GM12878 (cell line): ENCODE results near the gene ACCS. TPM values are rescaled to one million over a fixed set of nuclear protein-coding genes. Genes with fewer than 3 reads are reported as not detected.

Experiments used
- ATAC-seq: fragments of 200-7000 bp; cut with Tn5 transposase; 3 replicates; pipeline ENCODE4 v1.9.1; 2020; ENCODE audit warnings: mild to moderate bottlenecking, moderate library complexity
- BruUV-seq: library from RNA; stranded (reverse); fragments of 400-500 nt; replicated peaks from 2 replicates; lab custom pipeline; 2021; lab: Mats Ljungman, UMichigan
- CTCF ChIA-PET: fragments of 300-600 bp; sonication (Branson Sonifier 250); formaldehyde crosslinking; extraction: SDS; loops from one replicate; lab custom pipeline; 2021; ENCODE audit warnings: inconsistent platforms; lab: Yijun Ruan, JAX
- POLR2A ChIA-PET: fragments of 350-600 bp; formaldehyde crosslinking; extraction: SDS; loops from one replicate; lab custom pipeline; 2021; ENCODE audit warnings: inconsistent platforms; lab: Charles Lee
- RAD21 ChIA-PET: fragments of 300-600 bp; sonication (Branson Sonifier 250); formaldehyde crosslinking; loops from one replicate; lab custom pipeline; 2023; ENCODE audit warnings: antibody characterized with exemption; ENCODE audit not compliant: unreplicated experiment; lab: Charles Lee
- SMC1A ChIA-PET: fragments of 300-600 bp; sonication (Branson Sonifier 250); formaldehyde crosslinking; loops from one replicate; lab custom pipeline; 2023; ENCODE audit not compliant: unreplicated experiment, uncharacterized antibody; lab: Charles Lee
- DNase-seq: peaks from one replicate; pipeline ENCODE4 v3.0.0-alpha.2; 2011; ENCODE audit warnings: low read depth, low spot score
- FAIRE-seq: peaks from 3 replicates; lab custom pipeline; 2011; peaks lifted over from hg19 to GRCh38; lab: Jason Lieb, UNC
- H2AFZ ChIP-seq: 2 replicates; pipeline ENCODE4 v1.6.0; 2011; ENCODE audit warnings: low read depth, low read length, control low read depth; ENCODE audit not compliant: control insufficient read depth
- H3K27ac ChIP-seq: 2 replicates; pipeline ENCODE4 v1.5.1; 2011; ENCODE audit warnings: control low read depth; ENCODE audit not compliant: control insufficient read depth, insufficient read depth
- H3K27me3 ChIP-seq, 2 experiments: replicated peaks in 1 of 2; 2 replicates each; pipeline versions ENCODE4 v1.6.0 to v1.6.1; 2011; ENCODE audit warnings: low read length in 1 of 2; ENCODE audit not compliant: control insufficient read depth in 2 of 2, insufficient read depth in 2 of 2
- H3K36me3 ChIP-seq, 2 experiments: 2 replicates each; pipeline ENCODE4 v1.5.1; 2011; ENCODE audit warnings: low read length in 1 of 2; ENCODE audit not compliant: control insufficient read depth in 2 of 2, insufficient read depth in 2 of 2
- H3K4me1 ChIP-seq: 2 replicates; pipeline ENCODE4 v1.6.1; 2011; ENCODE audit warnings: mild to moderate bottlenecking, low read length, moderate library complexity, mixed read lengths; ENCODE audit not compliant: control insufficient read depth, insufficient read depth
- H3K4me2 ChIP-seq: 2 replicates; pipeline ENCODE4 v1.6.0; 2011; ENCODE audit warnings: control low read depth; ENCODE audit not compliant: control insufficient read depth, insufficient read depth
- H3K4me3 ChIP-seq: fragments of 200-600 bp; sonication (generic); 2 replicates; pipeline ENCODE4 v1.5.1; 2016
- H3K79me2 ChIP-seq: 2 replicates; pipeline ENCODE4 v1.6.0; 2011; ENCODE audit warnings: low read length; ENCODE audit not compliant: control insufficient read depth, insufficient read depth
- H3K9ac ChIP-seq: 2 replicates; pipeline ENCODE4 v1.8.0; 2011; ENCODE audit warnings: low read length, control low read depth, mixed read lengths; ENCODE audit not compliant: control insufficient read depth, insufficient read depth
- H3K9me3 ChIP-seq: replicated peaks from 3 replicates; pipeline ENCODE4 v1.5.1; 2011; ENCODE audit warnings: mild to moderate bottlenecking, low read length; ENCODE audit not compliant: control insufficient read depth, insufficient read depth
- H4K20me1 ChIP-seq: 2 replicates; pipeline ENCODE4 v1.6.0; 2011; ENCODE audit not compliant: control insufficient read depth, insufficient read depth
- EZH2 ChIP-seq: IDR thresholded peaks from 2 replicates; pipeline ENCODE4 v1.6.1; 2012; ENCODE audit warnings: low read depth, mild to moderate bottlenecking, control low read depth, inconsistent platforms, low read length, borderline replicate concordance; ENCODE audit not compliant: control insufficient read depth
- GABPA ChIP-seq: IDR thresholded peaks from 2 replicates; pipeline ENCODE4 v1.6.1; 2014; ENCODE audit warnings: antibody characterized with exemption, low read depth, mild to moderate bottlenecking, inconsistent platforms
- LARP7 ChIP-seq: fragments of 450-650 bp; IDR thresholded peaks from 2 replicates; pipeline ENCODE4 v1.6.1; 2017; ENCODE audit warnings: mild to moderate bottlenecking
- RBBP5 ChIP-seq: fragments of 200-600 bp; sonication (generic); conservative IDR thresholded peaks from 2 replicates; pipeline ENCODE4 v1.6.1; 2016
- WGBS: methylation state at CpG from one replicate; pipeline ENCODE4 v1.1.6; 2016; ENCODE audit warnings: low lambda C conversion rate; ENCODE audit not compliant: insufficient replicate concordance, insufficient coverage; ENCODE audit errors: missing lambda C conversion rate; 5-methylcytosine and 5-hydroxymethylcytosine counted together
- in situ Hi-C: fragments of 300-500 bp; cut with MboI; formaldehyde crosslinking; loops from 9 replicates; pipeline ENCODE4 v1.14.3; 2018; ENCODE audit warnings: mixed read lengths
- intact Hi-C: fragments of 100-400 bp; cut with micrococcal nuclease; formaldehyde crosslinking; loops from one replicate; pipeline ENCODE4 v1.14.2; 2022; ENCODE audit not compliant: unreplicated experiment
- polyA plus RNA-seq, 11 experiments: library from polyadenylated mRNA; depleted of rRNA in 4 of 11; unstranded in 6 of 11; stranded (reverse) in 5 of 11; fragments of >200 nt; fragmentation: Nextera tagmentation in 4 of 11; fragmentation: Illumina TruSeq in 1 of 11; extraction: Ambion mirVana in 4 of 11; extraction: Trizol in 1 of 11; gene quantifications; 1 replicate in 1 of 11; 2 replicates in 10 of 11; pipeline versions ENCODE4 v1.2.1 to v1.2.3, GENCODE V29; 2011 to 2016; ENCODE audit warnings: inconsistent platforms in 2 of 11, missing spikeins in 2 of 11, low read depth in 1 of 11
- total RNA-seq, 4 experiments: library from RNA; depleted of rRNA in 3 of 4; stranded (reverse); fragments of >200 nt in 3 of 4; fragmentation: Illumina TruSeq in 1 of 4; extraction: Trizol in 1 of 4; gene quantifications; 2 replicates each; pipeline versions ENCODE4 v1.2.1 to v1.2.3, GENCODE V29; 2013 to 2021
- TF ChIP-seq, protein P1 (sequence below): fragments of 450-650 bp; IDR thresholded peaks from 2 replicates; pipeline ENCODE4 v1.6.1; 2016; ENCODE audit warnings: mild to moderate bottlenecking
- TF ChIP-seq, protein P2 (sequence below): fragments of 450-650 bp; formaldehyde crosslinking; IDR thresholded peaks from 2 replicates; pipeline ENCODE4 v1.4.0; 2020; ENCODE audit warnings: mild to moderate bottlenecking, moderate library complexity

The ACCS gene
- total and polyA plus RNA-seq, 10 of the 15 experiments (the other 5 are each of a cell fraction or from before 2014, with no cell fraction given): 4.8 to 35.9 (median 17.0) TPM

DNA sequence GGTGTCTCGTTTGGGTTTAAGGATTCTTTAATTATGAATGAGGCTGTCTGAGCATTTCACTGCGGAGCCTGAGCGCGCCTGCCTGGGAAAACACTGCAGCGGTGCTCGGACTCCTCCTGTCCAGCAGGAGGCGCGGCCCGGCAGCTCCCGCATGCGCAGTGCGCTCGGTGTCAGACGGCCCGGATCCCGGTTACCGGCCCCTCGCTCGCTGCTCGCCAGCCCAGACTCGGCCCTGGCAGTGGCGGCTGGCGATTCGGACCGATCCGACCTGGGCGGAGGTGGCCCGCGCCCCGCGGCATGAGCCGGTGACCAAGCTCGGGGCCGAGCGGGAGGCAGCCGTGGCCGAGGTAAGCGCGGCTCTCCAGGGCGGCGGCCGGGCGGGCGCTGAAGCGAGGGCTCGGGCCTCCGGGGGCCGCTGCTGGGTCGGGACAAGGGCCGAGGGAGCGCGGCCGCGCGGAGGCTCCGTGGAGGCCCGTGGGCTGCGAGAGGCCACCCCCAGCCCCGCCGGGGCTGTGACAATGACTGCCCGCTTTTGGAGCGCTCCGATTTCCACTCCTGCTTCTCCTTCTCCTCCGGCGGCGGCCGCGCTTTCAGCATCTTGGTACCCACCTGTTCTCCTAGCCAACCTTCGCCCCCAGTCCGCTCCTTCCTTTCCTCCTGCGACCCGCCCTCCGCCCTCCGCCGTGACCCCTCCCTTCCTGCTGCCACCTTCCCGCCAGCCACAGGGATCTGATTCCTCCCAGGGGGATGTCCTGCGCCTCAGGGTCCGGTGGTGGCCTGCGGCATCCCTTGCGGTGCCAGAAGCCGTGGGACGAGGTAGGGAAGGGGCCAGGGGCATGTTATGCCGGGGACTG lies 29.7 kb downstream of the ACCS start, which contains the start of gene EXT2 (continued):
- TF ChIP-seq, protein P1, sequence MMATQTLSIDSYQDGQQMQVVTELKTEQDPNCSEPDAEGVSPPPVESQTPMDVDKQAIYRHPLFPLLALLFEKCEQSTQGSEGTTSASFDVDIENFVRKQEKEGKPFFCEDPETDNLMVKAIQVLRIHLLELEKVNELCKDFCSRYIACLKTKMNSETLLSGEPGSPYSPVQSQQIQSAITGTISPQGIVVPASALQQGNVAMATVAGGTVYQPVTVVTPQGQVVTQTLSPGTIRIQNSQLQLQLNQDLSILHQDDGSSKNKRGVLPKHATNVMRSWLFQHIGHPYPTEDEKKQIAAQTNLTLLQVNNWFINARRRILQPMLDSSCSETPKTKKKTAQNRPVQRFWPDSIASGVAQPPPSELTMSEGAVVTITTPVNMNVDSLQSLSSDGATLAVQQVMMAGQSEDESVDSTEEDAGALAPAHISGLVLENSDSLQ: no peak
- no peak for TF ChIP-seq EZH2

DNA sequence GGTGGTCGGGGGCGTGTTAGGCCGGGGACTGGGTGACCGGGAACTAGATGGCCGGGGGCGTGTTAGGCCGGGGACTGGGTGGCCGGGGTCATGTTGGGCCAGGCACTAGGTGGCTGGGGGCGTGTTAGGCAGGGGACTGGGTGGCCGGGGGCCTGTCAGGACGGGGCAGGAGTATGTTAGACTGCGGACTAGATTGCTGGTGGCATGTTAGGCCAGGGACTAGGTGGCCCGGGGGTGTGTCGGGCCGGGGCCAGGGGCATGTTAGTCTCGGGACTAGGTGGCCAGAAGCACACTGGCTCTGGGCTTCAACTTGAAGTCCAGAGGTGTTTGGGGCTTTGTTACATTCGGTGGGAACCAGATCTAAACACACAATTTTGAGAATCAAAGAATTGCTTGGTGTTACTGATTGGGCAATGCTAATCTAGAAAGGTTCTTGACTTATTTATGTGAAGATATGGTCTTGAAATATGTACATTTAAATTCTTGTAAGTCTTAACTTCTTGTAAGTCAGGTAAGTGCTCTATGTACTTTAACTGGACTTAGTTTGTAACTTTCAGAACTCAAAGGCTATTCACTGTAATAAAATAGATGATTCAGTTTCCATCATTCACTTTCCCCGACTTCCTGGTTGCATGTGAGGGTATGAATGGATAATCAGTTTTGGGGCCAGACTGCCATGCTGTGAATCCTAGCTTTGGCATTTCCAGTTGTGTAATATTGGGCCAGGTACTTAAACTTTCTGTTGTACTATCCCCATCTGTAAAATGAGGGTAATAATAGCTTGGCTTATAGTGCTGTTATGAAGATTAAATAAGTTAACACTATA lies 30.5 kb downstream of the ACCS start:
- POLR2A ChIA-PET: no interaction called here
- no peaks in the 10 kb centered on the region for H3K9me3 ChIP-seq
- H3K36me3 ChIP-seq: no peaks in the 10 kb centered on the region
- ATAC-seq: peak; percentile 37
- intact Hi-C loops: loop anchor here (10.0 kb wide), 1 partner anchor 528 kb away; no protein-coding TSS in a partner anchor
- CTCF ChIA-PET: interaction anchor here (1.4 kb wide), 1 partner anchor 30 kb away, joined by 3 read pairs; the partner anchor contains the start of gene ACCS
- H3K27ac ChIP-seq: no peak overlapping the region
- RAD21 ChIA-PET: interaction anchor here (1.6 kb wide), 1 partner anchor 24 kb away, joined by 3 read pairs; no protein-coding TSS in a partner anchor
- WGBS: 50% methylated on average over 13 of the region's 18 CpGs
- no peak for DNase-seq
- FAIRE-seq: no peak
- H2AFZ ChIP-seq: peak overlapping the region; percentile 78
- BruUV-seq: no TSS peak
- H3K79me2 ChIP-seq: no peaks in the 10 kb centered on the region; the same call in none of the 2 replicates
- H3K4me2 ChIP-seq: peak overlapping the region; percentile 90
- H3K9ac ChIP-seq: peak overlapping the region; percentile 65
- no peaks in the 10 kb centered on the region; a peak in 1 of 4 replicates for H3K27me3 ChIP-seq
- no peaks in the 10 kb centered on the region; the same call in 1 of the 2 replicates for H3K4me1 ChIP-seq
- no peaks in the 10 kb centered on the region for H4K20me1 ChIP-seq
- in situ Hi-C loops: no loop called here
- H3K4me3 ChIP-seq: peak overlapping the region; percentile 85
- SMC1A ChIA-PET: interaction anchor here (0.7 kb wide), 1 partner anchor 9 kb away, joined by 3 read pairs; no protein-coding TSS in a partner anchor
- TF ChIP-seq GABPA (no peak), RBBP5 (no peak), LARP7 (no peak)
- TF ChIP-seq, protein P2, sequence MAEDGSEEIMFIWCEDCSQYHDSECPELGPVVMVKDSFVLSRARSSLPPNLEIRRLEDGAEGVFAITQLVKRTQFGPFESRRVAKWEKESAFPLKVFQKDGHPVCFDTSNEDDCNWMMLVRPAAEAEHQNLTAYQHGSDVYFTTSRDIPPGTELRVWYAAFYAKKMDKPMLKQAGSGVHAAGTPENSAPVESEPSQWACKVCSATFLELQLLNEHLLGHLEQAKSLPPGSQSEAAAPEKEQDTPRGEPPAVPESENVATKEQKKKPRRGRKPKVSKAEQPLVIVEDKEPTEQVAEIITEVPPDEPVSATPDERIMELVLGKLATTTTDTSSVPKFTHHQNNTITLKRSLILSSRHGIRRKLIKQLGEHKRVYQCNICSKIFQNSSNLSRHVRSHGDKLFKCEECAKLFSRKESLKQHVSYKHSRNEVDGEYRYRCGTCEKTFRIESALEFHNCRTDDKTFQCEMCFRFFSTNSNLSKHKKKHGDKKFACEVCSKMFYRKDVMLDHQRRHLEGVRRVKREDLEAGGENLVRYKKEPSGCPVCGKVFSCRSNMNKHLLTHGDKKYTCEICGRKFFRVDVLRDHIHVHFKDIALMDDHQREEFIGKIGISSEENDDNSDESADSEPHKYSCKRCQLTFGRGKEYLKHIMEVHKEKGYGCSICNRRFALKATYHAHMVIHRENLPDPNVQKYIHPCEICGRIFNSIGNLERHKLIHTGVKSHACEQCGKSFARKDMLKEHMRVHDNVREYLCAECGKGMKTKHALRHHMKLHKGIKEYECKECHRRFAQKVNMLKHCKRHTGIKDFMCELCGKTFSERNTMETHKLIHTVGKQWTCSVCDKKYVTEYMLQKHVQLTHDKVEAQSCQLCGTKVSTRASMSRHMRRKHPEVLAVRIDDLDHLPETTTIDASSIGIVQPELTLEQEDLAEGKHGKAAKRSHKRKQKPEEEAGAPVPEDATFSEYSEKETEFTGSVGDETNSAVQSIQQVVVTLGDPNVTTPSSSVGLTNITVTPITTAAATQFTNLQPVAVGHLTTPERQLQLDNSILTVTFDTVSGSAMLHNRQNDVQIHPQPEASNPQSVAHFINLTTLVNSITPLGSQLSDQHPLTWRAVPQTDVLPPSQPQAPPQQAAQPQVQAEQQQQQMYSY (CRISPR knock-in tag): no peak
